HL-60 (cell line): Measurements from ENCODE around the gene NEURL1.
"Not testable (repeated sequence)": the region's sequence is repeated elsewhere in the genome, so short reads cannot be mapped to it uniquely, and the experiment has no call there.

Source experiments
- DNase-seq, 2 experiments: peaks; one replicate each; pipeline ENCODE4 v3.0.0-alpha.2; 2010 to 2020; ENCODE audit warnings: low read depth in 1 of 2, low spot score in 1 of 2
- H3K27ac ChIP-seq: fragments of 250-450 bp; sonication (Bioruptor Pico); replicated peaks from 2 replicates; pipeline ENCODE4 v1.5.1; 2020; ENCODE audit warnings: mild to moderate bottlenecking, moderate library complexity
- H3K27me3 ChIP-seq: fragments of 250-450 bp; sonication (Bioruptor Pico); 2 replicates; pipeline ENCODE4 v1.5.1; 2021; ENCODE audit warnings: mild to moderate bottlenecking, moderate library complexity; ENCODE audit not compliant: insufficient read depth, poor library complexity, severe bottlenecking
- H3K4me3 ChIP-seq: replicated peaks from 2 replicates; pipeline ENCODE4 v1.5.1; 2011; ENCODE audit warnings: mild to moderate bottlenecking, control low read depth, low read length; ENCODE audit not compliant: insufficient read depth
- CTCF ChIP-seq: IDR thresholded peaks from one replicate; pipeline ENCODE4 v1.5.1; 2011; ENCODE audit warnings: low read length, control low read depth, inconsistent platforms; ENCODE audit not compliant: insufficient read depth
- GABPA ChIP-seq: IDR thresholded peaks from 2 replicates; pipeline ENCODE4 v1.6.1; 2012; ENCODE audit warnings: low read depth
- POLR2AphosphoS5 ChIP-seq: IDR thresholded peaks from 2 replicates; pipeline ENCODE4 v1.6.1; 2012; ENCODE audit warnings: low read depth
- REST ChIP-seq: IDR thresholded peaks from 2 replicates; pipeline ENCODE4 v1.6.1; 2012; ENCODE audit warnings: low read depth; ENCODE audit not compliant: insufficient replicate concordance
- SPI1 ChIP-seq: IDR thresholded peaks from 2 replicates; pipeline ENCODE4 v1.6.1; 2012; ENCODE audit warnings: low read depth, mild to moderate bottlenecking, borderline replicate concordance

The NEURL1 gene

GRCh38 chr10:103514244-103514643 is 20.7 kb downstream of the NEURL1 start:
- no peak overlapping the region for H3K27ac ChIP-seq
- H3K27me3 ChIP-seq, result no peaks in the 10 kb centered on the region
- H3K4me3 ChIP-seq, result no peak overlapping the region
- no peak for TF ChIP-seq GABPA
- no peak for TF ChIP-seq REST
- no peak for TF ChIP-seq SPI1
- TF ChIP-seq CTCF, result no peak
- DNase-seq, result no peak

- H3K27ac ChIP-seq, result no peak overlapping the region
- no peak for DNase-seq
- TF ChIP-seq GABPA (no peak), SPI1 (no peak), POLR2AphosphoS5 (no peak), REST (no peak), CTCF (no peak)
- H3K4me3 ChIP-seq, result no peak overlapping the region
- no peaks in the 10 kb centered on the region for H3K27me3 ChIP-seq
Measured at GRCh38 chr10:103517234-103518085, 24.0 kb downstream of the NEURL1 start.

- TF ChIP-seq CTCF, result no peak
- no peak for TF ChIP-seq POLR2AphosphoS5
- TF ChIP-seq GABPA, result no peak
- no peak for TF ChIP-seq SPI1
- TF ChIP-seq REST, result no peak
- Histone ChIP-seq H3K27ac (no peak overlapping the region), H3K4me3 (no peak overlapping the region), H3K27me3 (peaks cover 8% of the 10 kb centered on the region)
- DNase-seq, result no peak
Measured at GRCh38 chr10:103519798-103520197, 26.3 kb downstream of the NEURL1 start.

- not testable (repeated sequence) for DNase-seq, H3K4me3 ChIP-seq, H3K27ac ChIP-seq
- peaks cover 10% of the 10 kb centered on the region for H3K27me3 ChIP-seq
Measured at GRCh38 chr10:103522006-103522405, 28.5 kb downstream of the NEURL1 start.
